GM19455 (cell line): ENCODE results near the gene TOR1B.

Experiments used
- ATAC-seq: cut with Tn5 transposase; IDR thresholded peaks from one replicate; pipeline ENCODE4 v1.9.1; 2021; ENCODE audit not compliant: unreplicated experiment

The TOR1B gene

GRCh38 chr9:129840034-129840433 lies 37.0 kb downstream of the TOR1B start:
- no peak for ATAC-seq

- no peak for ATAC-seq
These were observed 38.1 kb downstream of the TOR1B start for GRCh38 chr9:129841071-129841470.

GRCh38 chr9:129845373-129845772 lies 42.4 kb downstream of the TOR1B start:
- no peak for ATAC-seq

- no peak for ATAC-seq
These were observed 45.9 kb downstream of the TOR1B start for GRCh38 chr9:129848712-129849441.

- ATAC-seq: no peak
These were observed 46.9 kb downstream of the TOR1B start for GRCh38 chr9:129849901-129850300.

GRCh38 chr9:129850821-129851550 lies 48.0 kb downstream of the TOR1B start:
- ATAC-seq: no peak

- ATAC-seq: no peak
These were observed 48.8 kb downstream of the TOR1B start for GRCh38 chr9:129851821-129852220.

GRCh38 chr9:129852579-129852978 lies 49.6 kb downstream of the TOR1B start:
- no peak for ATAC-seq

- ATAC-seq: no peak
These were observed 50.6 kb downstream of the TOR1B start for GRCh38 chr9:129853614-129854013.

- no peak for ATAC-seq
These were observed 51.7 kb downstream of the TOR1B start for GRCh38 chr9:129854588-129855110.

GRCh38 chr9:129857207-129857606 lies 54.2 kb downstream of the TOR1B start:
- ATAC-seq: no peak

GRCh38 chr9:129858167-129858962 lies 55.4 kb downstream of the TOR1B start:
- ATAC-seq: no peak
